AG08396 (cell line): Measurements from ENCODE around the gene TMEM109.

ENCODE experiments used
- DNase-seq: peaks from one replicate; pipeline ENCODE4 v3.0.0; 2012; ENCODE audit warnings: low spot score, mixed read lengths

Gene TMEM109, protein sequence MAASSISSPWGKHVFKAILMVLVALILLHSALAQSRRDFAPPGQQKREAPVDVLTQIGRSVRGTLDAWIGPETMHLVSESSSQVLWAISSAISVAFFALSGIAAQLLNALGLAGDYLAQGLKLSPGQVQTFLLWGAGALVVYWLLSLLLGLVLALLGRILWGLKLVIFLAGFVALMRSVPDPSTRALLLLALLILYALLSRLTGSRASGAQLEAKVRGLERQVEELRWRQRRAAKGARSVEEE

DNA sequence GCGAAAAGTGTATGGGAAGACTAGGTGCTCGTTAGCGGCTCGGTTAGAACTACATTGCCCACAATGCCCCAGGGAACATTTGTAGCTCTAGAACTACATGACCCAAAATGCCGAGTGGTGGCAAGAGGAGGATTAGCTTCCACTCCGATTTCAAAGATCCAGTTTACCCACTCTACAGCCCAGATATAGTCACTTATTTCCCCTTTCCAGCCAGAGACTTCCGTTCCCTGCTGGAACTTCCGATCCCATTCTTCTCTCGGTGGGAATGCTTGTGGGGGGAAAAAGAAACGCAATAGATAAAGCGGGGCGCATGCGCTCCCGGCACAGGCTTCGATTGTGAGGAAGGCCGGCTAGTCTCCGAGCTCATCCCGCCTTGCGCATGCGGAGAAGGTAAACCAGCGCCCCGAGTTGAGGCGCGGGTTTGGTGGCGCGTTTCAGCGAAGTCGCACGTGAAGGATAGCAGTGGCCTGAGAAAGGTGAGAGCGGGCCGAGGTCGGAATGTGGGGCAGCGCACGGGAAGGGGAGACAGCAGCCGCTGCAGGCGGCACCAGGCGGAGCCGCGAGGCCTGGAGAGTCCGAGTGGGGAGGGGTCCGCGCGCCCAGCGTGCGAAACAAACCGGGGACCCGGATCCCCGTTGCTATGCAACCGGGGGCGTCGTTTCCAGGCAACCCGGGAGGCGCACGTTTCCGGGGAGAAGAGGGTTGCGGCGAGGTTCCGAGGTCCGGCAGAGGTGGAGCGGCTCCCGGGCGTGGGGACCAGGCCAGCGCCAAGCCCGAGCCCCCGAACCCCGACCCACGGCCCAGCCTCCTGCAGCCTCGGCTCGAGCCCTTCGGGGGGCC, at the start of gene TMEM109:
Gene TMEM109, plus strand, starts transcription at position 366 of the 840 bp plus-strand sequence. CDS start 5,536 bp downstream, outside the sequence.
- DNase-seq, result peak; percentile 96

DNA sequence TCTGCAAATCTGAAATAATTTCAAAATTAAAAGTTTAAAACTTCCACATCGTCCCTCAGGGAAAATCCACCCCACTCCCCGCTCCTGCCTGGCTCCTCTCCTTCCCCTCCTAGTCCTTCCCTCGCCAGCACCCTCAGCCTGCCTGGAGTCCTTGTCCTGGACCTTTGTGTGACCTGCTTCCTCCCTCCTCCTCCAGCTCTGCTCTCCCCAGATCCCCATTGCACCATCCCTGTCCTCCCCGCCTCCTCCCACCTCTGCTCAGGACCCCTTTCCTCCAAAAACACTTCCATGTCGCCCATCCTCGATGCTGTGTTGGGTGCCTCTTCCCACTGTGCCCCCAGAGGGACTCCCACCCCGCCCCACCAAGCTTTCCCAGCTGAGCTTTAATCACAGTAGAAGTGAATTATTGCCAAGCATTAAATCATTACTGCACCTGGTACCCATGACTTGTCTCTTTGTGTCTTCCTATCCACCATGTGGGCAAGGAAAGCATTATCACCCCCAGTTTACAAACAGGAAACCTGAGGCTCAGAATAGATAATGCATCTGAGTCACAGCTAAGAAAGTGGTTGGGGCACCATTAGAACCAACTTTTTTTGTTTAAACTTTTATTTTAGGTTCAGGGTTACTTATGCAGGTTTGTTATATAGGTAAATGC, 49.0 kb upstream of the TMEM109 start:
- DNase-seq, result no peak

DNA sequence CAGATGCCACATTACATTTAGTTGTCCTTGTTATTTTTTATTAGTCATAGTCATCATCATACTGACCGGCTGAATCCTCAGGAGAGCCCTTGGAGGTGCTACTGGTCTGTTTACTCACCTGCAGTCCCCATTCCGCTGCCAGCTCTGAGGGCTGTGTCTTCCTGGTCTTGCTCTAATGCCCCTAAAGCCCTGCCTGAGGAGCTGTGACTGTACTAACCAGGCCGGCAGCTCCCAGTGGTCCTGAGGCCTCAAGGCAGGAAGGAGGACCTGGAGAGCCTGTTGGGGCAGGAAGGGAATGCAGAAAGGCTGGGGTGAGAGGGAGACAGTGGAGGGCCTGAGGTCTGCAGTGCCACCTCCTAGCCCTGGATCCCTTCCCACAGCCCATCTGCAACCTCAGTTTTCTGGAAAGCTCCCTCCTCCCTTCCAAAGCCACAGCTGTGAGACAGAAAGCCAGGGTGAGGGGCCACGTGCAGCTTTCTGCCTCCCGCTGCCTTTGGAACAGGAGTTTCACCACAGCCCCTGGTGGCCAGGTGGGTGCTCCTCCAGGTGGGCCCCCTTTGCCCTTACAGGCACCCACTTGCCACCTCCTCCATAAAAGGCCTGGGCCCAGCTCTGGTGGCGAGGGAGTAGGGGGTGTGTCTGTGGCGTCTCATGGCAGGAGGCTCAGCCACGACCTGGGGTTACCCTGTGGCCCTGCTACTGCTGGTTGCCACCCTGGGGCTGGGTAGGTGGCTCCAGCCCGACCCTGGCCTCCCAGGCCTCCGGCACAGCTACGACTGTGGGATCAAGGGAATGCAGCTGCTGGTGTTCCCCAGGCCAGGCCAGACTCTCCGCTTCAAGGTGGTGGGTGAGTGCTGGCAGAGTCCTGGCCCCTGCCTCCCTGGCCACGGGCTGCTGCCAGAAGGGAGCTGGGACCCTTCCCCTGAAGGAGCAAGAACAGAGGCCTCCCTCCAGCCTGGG, 46.8 kb upstream of the TMEM109 start, which contains the start of gene ZP1:
Gene ZP1, plus strand, starts transcription at position 632 of the 960 bp plus-strand sequence. Its CDS starts 20 bp downstream, at position 652.
- DNase-seq, result no peak

DNA sequence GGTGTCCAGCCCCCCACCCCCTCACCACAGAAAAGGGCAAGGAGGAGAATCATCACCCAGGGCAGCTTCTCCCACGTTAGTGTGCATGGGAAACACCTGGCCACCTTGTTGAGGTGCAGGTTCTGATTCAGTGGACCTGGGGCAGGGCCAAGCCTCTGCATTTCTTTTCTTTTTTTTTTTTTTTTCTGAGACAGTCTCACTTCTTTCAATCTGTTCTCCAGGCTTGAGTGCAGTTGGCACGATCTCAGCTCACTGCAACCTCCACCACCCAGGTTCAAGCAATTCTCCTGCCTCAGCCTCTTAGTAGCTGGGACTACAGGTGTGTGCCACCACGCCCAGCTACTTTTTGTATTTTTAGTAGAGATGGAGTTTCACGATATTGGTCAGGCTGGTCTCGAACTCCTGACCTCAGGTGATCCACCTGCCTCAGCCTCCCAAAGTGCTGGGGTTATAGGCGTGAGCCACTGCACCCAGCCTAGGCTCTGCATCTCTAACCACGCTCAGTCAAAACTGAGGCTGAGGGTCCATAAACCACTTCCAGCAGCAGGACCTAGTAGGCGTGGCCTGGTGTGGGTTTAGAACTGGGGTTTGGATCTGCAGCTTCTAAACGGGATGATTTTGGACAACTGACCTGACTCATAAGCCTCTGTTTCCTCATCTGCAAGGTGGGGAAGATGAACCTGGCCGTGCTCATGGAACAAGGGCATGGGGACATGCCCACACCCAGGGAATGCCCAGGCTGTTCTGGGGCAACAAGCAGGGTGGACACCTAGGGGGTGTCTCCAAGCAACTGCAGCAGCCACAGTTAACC, 45.9 kb upstream of the TMEM109 start:
- DNase-seq, result no peak

DNA sequence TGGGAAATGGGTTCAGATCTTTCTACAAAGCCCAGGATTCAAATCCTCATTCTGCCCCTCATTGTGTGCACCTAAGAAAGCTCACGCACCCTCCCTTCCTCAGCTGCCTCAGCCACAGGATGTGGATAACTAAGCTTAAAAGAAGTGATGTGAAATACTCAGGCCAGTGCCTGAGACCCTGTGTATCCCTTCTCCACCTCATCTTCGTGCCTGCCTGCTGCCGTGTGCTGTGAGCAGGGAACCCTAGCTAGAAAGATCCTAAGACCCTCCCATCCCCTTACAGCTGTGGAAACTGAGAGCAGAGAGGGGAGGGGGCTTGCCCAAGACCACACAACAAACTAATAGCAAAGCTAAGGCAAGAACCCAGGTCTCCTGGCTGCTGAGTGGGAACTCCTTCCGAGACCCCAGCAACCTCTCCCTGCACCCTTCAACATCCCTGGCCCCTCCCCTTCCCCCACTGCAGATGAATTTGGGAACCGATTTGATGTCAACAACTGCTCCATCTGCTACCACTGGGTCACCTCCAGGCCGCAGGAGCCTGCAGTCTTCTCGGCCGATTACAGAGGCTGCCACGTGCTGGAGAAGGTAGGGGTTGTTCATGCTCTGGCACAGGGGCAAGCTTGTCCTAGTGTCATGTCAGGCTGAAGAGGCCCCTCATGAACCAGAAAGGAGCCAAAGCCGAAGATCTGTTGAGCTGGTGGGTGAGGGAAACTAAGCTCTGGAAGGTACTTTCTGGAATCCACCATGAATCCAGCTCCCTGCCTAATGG, 45.1 kb upstream of the TMEM109 start:
- DNase-seq, result no peak

DNA sequence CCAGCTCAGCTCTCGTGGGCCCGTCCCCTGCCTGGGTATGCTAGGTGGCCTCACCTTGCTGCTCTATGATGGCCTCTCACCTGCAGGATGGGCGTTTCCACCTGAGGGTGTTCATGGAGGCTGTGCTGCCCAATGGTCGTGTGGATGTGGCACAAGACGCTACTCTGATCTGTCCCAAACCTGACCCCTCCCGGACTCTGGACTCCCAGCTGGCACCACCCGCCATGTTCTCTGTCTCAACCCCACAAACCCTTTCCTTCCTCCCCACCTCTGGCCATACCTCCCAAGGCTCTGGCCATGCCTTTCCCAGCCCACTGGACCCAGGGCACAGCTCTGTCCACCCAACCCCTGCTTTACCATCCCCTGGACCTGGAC, 44.5 kb upstream of the TMEM109 start:
- DNase-seq, result no peak

DNA sequence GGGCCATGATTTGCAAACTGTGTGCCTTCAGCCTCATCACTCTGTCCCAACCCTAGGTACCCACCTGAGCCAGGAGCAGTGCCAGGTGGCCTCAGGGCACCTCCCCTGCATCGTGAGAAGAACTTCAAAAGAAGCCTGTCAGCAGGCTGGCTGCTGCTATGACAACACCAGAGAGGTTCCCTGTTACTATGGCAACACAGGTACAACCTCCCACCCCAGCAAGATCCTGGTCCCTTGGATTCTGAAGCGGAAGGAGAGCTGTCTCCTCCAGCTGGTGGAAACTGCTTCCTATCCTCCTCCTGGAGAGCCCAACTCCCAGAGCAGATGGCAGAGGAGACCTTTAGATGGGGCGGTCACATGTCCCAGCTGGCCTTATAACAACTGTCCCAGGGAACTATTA, 43.7 kb upstream of the TMEM109 start:
- no peak for DNase-seq

DNA sequence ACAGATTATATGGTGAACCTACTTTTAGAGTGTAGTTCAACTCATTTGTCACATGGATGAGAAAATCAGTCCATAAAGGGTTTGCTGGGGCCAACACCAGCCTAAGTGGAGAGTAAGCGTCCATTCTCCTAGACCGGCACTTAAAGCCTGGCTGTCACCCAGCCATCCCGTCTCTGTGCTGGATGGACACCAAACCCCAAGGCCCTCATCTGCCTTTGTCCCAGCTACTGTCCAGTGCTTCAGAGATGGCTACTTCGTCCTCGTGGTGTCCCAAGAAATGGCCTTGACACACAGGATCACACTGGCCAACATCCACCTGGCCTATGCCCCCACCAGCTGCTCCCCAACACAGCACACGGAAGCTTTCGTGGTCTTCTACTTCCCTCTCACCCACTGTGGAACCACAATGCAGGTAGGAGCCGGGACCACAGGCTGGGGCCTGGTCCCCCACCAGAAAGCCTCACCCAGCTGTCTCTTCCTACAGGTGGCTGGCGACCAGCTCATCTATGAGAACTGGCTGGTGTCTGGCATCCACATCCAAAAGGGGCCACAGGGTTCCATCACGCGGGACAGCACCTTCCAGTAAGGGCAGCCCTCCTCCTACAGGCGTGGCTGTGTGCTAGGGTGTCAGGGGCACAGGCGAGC, 43.1 kb upstream of the TMEM109 start:
- no peak for DNase-seq

DNA sequence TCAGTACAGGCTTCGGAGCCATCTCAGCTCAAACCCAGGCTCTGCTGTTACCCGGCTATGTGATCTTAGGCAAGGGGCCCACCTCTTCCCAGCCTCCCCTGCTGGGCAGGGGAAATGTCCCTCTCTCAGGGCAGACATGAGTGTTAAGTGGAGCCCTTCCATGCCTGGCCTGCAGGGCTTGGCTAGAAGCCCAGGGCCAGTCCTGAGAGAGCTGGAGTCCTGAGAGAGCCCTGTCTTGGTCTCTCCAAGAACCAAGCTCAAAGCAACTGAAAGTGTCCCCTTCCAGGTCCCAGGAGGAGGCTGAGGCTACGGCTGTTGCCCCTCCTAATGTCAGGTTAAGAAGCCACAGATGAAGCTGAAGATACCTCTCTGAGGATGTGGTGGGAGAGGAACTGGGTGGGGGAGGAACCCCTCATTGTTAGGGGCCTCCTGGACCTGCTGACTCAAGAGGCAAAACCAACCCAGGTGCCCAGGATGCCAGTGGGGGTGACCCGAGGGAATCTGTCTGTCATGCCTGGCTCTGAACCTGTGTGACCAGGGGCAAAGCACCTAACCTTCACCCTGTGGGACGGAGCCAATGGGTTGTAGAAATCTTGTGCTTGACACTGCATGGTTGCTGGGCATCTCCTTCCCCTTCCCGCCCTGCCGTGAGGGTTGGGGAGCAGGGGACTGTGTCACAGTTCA, 42.4 kb upstream of the TMEM109 start:
- DNase-seq, result peak; percentile 50

DNA sequence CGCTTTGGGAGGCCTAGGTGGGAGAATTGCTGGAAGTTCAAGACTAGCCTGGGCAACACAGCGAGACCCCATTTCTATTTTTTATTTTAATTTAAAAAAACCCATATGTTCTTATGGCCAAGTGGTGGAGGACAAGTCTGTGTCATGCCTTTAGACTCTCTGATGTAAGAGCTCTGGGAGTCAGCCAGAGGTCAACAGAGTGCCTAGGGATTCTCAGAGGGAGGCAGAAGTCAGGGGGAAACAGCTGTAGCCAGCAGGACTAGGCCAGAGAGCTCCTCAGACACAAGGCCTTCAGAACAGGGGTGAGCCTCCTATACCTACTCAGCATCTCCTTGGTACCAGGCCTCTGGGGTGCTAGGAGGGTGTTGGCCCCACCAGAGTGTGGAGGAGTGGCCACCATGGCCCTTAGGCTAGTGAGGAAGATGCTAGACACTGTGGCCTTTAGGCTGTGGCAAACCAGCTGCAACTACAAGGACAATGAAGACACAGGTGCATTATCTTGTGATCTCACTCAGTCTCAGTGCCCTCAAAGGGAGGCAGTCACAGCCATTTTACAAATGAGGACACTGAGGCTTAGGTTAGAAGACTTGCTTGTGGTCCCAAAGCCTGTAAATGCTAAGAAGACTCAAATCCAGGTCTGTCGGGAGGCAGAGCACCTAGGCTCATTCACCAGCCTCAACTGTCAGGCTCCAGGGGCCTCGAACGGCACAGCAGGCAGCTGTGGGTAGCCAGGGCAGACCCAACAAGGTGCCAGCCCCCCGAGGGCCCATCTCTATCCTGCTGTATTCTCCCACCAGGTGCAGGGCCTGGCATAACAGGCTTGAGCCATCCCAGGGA, 41.6 kb upstream of the TMEM109 start:
- DNase-seq, result no peak

DNA sequence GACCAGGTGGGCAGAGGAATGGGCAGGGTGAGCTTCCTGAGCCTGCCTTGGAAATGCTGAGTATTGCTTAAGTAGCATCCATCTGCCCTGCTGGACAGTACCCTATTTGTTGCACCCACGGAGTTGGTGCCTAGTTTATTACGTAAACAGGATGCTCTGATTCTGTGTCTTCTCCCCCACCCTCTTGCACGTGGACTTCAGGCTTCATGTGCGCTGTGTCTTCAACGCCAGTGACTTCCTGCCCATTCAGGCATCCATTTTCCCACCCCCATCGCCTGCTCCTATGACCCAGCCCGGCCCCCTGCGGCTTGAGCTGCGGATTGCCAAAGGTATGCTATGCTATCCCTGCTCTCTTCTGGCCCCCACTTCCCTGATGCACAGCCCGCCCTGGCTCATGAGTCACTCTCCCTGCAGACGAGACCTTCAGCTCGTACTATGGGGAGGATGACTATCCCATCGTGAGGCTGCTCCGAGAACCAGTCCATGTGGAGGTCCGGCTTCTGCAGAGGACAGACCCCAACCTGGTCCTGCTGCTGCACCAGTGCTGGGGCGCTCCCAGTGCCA, 40.9 kb upstream of the TMEM109 start:
- no peak for DNase-seq

DNA sequence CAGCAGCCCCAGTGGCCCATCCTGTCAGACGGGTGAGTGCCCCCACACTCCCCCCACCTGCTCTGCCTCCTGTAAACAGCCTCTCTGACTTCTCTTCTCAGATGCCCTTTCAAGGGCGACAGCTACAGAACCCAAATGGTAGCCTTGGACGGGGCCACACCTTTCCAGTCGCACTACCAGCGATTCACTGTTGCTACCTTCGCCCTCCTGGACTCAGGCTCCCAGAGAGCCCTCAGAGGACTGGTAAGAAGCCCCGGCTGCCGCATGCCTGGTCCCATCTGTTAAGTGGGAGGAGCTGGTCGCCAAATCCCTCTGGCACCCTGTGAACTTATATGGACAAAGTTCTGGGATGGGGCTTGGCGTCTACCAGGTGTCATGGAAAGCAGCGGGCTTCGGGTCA, 40.4 kb upstream of the TMEM109 start:
- no peak for DNase-seq

DNA sequence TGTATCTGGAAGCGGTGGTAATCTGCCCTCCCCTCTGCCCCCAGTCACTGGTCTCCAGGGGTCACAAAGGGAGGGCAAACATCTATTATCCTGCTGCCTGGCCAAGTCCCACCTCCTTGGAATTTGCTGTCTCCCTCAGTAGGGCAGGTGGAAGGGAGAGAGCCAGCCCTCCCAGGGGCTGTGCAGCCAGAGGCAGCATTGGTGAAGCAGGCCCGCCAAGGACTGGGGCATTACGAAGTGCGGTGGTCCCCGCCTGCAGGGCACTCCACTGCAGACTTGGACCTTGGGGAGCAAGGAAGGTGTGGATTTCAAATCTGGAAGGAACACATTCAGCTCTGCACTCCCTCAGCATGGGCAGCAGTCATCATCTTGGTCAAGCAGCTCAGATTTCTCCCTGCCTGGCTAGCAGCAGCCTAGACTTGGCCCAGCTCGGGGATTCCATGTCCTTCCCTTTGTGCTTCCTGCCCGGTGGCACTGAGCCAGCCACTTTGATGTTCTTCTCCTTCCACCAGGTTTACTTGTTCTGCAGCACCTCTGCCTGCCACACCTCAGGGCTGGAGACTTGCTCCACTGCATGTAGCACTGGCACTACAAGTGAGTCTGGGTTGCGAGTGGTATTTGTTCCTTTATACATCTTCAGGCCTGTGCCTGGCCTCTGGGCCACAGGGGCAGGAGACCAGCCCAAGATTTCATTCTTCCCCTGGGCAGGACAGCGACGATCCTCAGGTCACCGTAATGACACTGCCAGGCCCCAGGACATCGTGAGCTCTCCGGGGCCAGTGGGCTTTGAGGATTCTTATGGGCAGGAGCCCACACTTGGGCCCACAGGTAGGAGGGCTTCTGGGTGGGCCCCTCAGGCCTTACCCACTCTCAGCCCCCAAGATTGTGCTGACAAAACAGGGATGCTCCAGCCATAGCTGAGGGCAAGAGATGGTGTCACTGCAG, 39.3 kb upstream of the TMEM109 start:
- no peak for DNase-seq

DNA sequence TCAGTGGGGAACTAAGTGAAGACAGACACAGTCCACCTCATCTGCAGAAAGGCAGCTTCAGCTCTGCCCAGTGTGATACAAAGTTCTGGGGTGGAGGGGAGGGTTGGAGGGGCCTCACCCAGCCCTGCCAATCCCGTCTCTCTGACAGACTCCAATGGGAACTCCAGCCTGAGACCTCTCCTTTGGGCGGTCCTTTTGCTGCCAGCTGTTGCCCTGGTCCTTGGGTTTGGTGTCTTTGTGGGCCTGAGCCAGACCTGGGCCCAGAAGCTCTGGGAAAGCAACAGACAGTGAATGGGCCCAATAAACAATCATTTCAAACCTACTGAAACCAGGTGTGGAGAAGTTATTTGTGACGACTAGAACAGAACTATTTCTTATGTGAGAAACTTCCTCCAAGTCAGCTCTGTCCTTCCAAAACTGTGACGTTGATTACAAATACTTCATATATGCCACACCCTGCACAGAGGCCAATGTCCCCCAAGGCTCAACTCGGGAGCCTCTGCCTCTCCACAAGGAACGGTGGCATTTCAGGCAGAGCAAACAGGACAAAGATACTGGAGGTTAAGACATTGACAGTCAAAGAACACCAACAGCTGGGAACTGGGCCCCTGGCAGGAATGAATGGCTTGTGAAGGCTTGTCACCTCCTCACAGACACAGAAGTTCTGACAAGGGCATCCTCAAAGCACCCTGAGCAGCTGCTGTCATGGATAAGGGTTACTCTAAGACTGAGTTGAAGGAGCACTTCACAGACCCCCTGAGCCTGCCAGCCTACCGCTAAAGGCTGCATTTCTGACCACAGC, 38.4 kb upstream of the TMEM109 start:
- no peak for DNase-seq

DNA sequence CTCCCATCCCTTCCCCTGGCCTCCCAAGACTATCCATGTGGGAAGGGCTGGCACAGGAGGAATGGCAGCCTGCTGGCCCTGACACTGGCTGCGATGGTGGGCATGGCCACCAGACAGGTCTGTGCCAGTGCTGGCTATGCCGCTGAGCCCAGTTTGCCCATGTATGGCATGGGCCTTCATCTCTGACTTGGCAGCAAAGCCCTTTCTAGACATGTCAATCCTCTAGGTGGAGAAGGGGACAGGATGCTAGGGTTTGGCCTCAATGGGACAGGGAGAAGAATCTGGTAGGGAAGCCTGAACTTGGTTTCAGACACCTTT, 37.8 kb upstream of the TMEM109 start:
- DNase-seq, result no peak
